Bronchial epithelial cell (primary cell): ENCODE measurements around the gene CATSPER3. TPM values are rescaled to one million over a fixed set of nuclear protein-coding genes. Genes with fewer than 3 reads are reported as not detected.

Experiments used
- DNase-seq: peaks from one replicate; pipeline ENCODE4 v3.0.0-alpha.2; 2010; ENCODE audit warnings: low read depth
- FAIRE-seq: peaks from 2 replicates; lab custom pipeline; 2011; peaks lifted over from hg19 to GRCh38; lab: Jason Lieb, UNC
- H3K27me3 ChIP-seq: 2 replicates; pipeline ENCODE4 v1.5.1; 2011; ENCODE audit warnings: low read length; ENCODE audit not compliant: control insufficient read depth, insufficient read depth
- H3K36me3 ChIP-seq: 2 replicates; pipeline ENCODE4 v1.5.1; 2011; ENCODE audit warnings: low read length; ENCODE audit not compliant: control insufficient read depth, insufficient read depth
- H3K4me3 ChIP-seq: 2 replicates; pipeline ENCODE4 v1.5.1; 2011; ENCODE audit warnings: mild to moderate bottlenecking, low read depth, low read length, control low read depth
- total RNA-seq: library from RNA; depleted of rRNA; stranded (reverse); fragments of >200 nt; gene quantifications from 2 replicates; pipeline ENCODE4 v1.2.1, GENCODE V29; 2014
- TF ChIP-seq, protein P1 (sequence below): IDR thresholded peaks from 2 replicates; pipeline ENCODE4 v1.5.1; 2011; ENCODE audit warnings: mild to moderate bottlenecking, moderate library complexity, low read length, control low read depth, inconsistent platforms; ENCODE audit not compliant: insufficient read depth, severe bottlenecking

The CATSPER3 gene
- total RNA-seq, 1 donor from 2014 or later, result under 0.01 TPM

DNA sequence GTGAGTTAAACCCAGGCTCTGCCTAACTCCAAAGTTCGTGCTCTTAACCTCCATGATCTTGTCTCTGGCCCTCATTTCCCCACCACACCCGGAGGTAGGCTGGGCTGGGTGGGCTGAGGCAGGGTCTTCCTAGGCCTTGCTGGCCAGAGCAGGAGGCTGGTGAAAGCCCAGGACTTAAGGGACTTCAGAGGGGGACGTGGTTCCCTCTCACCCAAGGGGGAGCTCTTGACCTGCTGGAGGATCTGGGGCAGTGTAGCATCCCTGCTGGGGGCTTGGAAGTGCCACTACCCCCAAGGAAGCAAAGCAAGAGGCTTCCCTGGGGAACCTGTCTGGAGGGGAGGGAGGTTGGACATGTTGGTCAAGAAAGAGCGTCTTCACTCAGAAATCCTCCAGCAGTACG, 51.6 kb downstream of the CATSPER3 start:
- TF ChIP-seq, protein P1, sequence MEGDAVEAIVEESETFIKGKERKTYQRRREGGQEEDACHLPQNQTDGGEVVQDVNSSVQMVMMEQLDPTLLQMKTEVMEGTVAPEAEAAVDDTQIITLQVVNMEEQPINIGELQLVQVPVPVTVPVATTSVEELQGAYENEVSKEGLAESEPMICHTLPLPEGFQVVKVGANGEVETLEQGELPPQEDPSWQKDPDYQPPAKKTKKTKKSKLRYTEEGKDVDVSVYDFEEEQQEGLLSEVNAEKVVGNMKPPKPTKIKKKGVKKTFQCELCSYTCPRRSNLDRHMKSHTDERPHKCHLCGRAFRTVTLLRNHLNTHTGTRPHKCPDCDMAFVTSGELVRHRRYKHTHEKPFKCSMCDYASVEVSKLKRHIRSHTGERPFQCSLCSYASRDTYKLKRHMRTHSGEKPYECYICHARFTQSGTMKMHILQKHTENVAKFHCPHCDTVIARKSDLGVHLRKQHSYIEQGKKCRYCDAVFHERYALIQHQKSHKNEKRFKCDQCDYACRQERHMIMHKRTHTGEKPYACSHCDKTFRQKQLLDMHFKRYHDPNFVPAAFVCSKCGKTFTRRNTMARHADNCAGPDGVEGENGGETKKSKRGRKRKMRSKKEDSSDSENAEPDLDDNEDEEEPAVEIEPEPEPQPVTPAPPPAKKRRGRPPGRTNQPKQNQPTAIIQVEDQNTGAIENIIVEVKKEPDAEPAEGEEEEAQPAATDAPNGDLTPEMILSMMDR, result no peak
- DNase-seq, result no peak
- FAIRE-seq, result peak; percentile 7
- H3K27me3 ChIP-seq, result no peaks in the 10 kb centered on the region
- H3K4me3 ChIP-seq, result no peak overlapping the region
- no peaks in the 10 kb centered on the region for H3K36me3 ChIP-seq

DNA sequence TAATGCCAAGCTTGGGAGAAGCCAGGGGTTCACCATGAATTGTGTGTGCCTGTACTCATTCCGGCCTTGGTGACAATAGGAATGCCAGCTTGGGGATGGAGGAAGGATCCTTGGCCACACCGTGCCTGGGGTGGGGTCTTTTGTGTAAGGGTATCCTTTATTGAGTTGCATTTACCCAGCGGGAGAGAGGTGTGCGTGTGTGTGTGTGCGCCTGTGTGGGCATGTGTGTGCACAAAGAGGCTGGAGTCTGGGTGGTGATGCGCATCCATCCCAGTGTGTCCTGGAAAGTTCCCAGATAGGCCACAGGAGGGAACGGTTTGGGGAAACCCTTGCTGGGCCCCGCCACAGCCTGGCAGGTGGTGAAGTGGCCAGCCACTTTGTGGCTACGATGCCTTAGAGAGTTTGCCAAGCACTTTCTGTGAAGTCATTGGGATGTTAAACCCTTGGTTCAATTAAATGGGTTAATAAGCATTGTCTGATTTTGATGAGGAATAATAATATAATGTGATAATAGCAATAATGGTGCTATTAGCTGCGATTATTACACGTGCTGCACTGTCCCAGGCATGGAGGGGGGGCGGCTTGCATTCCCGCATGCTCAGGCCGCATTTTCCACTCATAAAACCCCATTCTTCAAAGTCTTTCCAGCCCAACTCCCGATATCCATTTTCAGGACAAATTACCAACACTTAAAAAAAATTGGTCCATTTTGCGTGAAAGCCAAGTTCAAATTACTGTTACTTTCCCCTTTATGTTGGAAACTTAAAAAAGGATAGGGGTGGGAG, 52.6 kb downstream of the CATSPER3 start:
- no peak for FAIRE-seq
- no peak for DNase-seq

DNA sequence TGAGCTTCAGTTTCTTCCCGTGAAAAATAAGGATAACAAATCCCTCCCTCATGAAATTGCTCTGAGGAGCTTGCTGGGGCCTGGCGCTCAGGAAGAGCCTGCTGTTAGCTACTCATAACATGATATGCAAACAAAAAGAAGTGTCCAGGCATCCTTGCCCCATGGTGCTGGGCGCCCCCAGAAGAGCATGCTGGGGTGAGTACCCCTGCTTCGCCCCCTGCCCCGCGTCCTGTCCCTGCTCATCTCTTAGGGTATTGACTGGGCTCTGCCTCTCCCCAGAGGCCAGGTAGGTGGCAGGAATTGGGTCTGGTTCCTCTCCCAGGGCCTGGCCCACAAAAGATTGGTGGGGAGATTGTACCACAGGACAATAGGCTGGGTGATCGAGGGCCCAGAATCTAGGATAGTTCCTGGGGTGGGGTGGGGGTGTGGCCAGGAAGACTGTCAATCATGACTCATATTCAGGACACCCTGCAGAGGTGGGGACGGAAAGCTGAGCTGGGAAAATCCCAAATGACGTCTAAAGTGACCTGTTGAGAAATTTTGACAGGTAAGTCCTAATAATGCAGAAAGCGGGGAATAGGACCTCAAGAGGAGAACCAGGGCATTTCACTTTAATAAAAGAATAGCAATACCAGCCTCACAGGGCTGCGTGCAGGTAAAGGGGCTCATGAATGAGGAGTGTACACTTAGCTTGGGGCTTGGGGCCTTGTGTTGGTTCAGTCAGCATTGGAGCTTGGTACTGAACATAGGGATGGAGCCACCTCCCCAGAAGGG, 57.4 kb downstream of the CATSPER3 start:
- no peak overlapping the region for H3K4me3 ChIP-seq
- H3K36me3 ChIP-seq, result peaks cover 15% of the 10 kb centered on the region
- TF ChIP-seq, protein P1, result peak; percentile 9
- DNase-seq, result peak; percentile 97
- FAIRE-seq, result peak; percentile 60
- H3K27me3 ChIP-seq, result no peaks in the 10 kb centered on the region

More for the DNA sequence above, 52.6 kb downstream of the CATSPER3 start:
- no peaks in the 10 kb centered on the region for H3K27me3 ChIP-seq
- H3K4me3 ChIP-seq, result no peak overlapping the region
- TF ChIP-seq, protein P1, result no peak
- H3K36me3 ChIP-seq, result no peaks in the 10 kb centered on the region

DNA sequence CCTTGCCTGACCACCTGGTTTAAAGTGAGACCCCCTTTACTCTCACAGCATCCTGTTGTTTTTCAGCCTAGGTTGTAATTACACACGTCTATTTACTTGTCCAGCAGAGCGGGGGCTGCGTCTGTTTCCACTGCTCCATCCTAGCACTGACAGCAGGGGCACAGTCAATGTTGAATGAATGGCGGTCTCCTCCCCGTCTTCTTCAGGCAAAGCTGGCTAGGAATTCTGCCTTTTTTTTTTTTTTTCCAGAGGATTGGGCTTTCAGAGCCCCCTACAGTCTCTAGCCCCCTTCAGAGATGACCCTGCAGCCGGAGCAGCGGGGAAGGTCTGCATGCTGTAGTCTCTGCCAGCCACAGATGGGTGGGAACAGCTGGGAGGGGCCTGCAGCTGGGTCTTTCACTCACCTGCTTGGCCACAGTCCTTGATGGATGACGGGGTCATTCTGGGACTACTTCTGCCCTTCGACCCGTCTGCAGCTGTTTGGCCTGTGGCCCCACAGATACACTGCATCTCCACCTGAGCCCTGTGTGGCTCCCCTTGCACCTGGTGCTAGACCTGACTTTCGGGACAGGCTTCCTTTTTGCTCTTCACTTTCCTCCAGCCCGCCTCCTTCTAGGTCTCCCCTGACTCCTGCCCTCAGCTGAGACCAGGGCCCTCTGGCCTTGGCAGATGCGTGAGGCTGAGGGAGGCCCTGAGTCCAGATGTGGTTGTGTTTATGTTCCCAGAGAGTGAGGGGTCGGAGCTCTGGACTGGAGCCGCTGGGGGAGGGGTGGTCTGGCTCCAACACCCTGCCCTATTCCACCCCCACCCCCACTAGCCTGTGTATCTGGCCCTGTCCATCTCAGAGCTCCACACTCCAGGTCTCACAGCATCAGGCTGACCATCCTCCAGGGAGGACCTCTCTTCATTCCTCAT, 58.3 kb downstream of the CATSPER3 start:
- DNase-seq, result no peak
- H3K36me3 ChIP-seq, result peaks cover 20% of the 10 kb centered on the region
- FAIRE-seq, result peak; percentile 70
- no peak overlapping the region for H3K4me3 ChIP-seq
- TF ChIP-seq, protein P1, result no peak
- no peaks in the 10 kb centered on the region for H3K27me3 ChIP-seq

DNA sequence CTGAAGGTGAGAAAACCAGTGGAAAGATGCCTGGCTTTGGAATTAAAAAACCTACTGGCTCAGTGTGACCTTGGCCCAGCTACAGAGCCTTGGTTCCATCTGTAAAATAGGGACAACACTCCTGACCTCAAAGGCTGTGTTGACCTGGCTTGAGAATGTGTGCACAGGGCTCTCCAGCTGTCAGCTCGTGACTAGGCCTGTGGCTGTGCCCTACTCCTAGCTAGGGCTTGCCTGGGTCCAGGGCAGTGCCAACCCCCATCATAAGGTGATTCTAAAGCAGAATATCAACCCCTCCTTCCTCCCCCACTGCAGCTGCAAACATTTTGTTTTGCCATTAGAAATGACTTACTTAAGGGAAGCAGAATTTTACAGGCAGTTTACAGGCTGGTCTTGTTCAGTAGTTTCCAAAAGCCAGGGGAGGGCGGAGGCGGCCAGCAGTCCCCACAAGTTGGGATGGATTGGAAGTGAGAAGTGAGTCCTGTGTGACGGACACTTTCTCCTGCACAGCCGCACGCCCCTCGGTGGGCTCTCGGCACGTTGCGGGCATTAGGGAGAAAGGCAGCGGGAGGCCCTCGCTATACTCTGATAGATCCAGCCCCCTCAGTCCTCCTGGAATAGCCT, 59.0 kb downstream of the CATSPER3 start:
- H3K27me3 ChIP-seq, result no peaks in the 10 kb centered on the region
- no peak overlapping the region for H3K4me3 ChIP-seq
- no peak for FAIRE-seq
- TF ChIP-seq, protein P1, result no peak
- H3K36me3 ChIP-seq, result peaks cover 22% of the 10 kb centered on the region
- DNase-seq, result no peak
